Tibial nerve (tissue), 4 donors: ENCODE measurements around the gene NEBL.

Experiments
- EP300 ChIP-seq, 2 donors: sonication (generic); formaldehyde crosslinking; IDR thresholded peaks; one replicate each; pipeline ENCODE4 v1.6.1; 2017; ENCODE audit warnings: antibody characterized with exemption in 2 of 2, mild to moderate bottlenecking in 1 of 2
- TF ChIP-seq, protein P1 (sequence below), 5 experiments: fragments of 200-600 bp in 3 of 5; fragments of 450-650 bp in 2 of 5; sonication (generic) in 3 of 5; IDR thresholded peaks; one replicate each; pipeline ENCODE4 v1.5.1; 2016 to 2019; ENCODE audit warnings: antibody characterized with exemption in 5 of 5, mild to moderate bottlenecking in 3 of 5, moderate library complexity in 2 of 5

DNA sequence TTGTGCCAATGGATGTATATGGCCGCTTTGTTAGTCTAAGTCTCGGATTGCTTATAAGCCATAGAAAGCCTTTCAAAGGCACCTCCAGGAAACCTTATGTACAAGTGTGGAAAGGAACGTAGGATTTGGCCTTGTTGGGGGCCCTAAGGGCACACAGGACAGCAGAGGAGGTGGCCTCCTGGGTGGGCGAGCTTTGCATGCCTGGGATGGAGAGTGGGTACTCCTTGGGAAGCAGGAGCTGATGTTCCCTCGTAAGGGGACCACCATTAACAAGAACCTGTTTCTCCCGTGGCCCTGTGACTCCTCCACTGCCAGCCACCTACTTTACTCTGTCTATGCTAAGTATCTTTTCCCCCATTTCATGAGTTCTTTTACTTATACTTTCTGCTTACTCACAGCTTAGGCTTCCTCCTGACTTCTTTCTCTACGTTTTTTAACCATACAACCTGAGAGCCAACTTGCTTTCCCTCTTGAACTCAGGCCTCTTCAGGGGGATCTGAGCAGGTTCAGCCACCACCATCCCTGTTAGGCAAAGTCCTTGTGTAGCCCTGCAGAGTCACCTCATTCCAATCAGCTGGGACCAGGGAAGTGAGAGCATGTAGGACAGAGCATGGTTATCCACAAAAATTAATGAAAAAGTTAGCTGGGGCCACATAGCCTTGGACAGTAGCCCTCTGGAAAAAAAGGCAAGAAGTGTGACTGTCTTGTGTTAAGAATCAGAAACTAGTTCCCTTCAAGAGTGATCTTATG lies 118.9 kb downstream of the NEBL start:
- TF ChIP-seq EP300 (IDR thresholded peaks at IDR 0.05), result no peak
- TF ChIP-seq, protein P1, sequence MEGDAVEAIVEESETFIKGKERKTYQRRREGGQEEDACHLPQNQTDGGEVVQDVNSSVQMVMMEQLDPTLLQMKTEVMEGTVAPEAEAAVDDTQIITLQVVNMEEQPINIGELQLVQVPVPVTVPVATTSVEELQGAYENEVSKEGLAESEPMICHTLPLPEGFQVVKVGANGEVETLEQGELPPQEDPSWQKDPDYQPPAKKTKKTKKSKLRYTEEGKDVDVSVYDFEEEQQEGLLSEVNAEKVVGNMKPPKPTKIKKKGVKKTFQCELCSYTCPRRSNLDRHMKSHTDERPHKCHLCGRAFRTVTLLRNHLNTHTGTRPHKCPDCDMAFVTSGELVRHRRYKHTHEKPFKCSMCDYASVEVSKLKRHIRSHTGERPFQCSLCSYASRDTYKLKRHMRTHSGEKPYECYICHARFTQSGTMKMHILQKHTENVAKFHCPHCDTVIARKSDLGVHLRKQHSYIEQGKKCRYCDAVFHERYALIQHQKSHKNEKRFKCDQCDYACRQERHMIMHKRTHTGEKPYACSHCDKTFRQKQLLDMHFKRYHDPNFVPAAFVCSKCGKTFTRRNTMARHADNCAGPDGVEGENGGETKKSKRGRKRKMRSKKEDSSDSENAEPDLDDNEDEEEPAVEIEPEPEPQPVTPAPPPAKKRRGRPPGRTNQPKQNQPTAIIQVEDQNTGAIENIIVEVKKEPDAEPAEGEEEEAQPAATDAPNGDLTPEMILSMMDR (IDR thresholded peaks at IDR 0.05), result no peak
